HEK293 (cell line): Measurements from ENCODE around the gene PIWIL1.

ENCODE experiments used
- CTCF ChIA-PET: fragments of 350-600 bp; formaldehyde crosslinking; extraction: SDS; loops from one replicate; lab custom pipeline; 2021; ENCODE audit warnings: antibody characterized with exemption; lab: Yijun Ruan, JAX
- POLR2A ChIA-PET: fragments of 300-600 bp; formaldehyde crosslinking; extraction: SDS; loops from one replicate; lab custom pipeline; 2020; ENCODE audit warnings: antibody characterized with exemption, inconsistent platforms; lab: Yijun Ruan, JAX
- H3K27ac ChIP-seq: fragments of 200-500 bp; sonication (Bioruptor generic); 2 replicates; pipeline ENCODE4 v1.5.1; 2014; ENCODE audit warnings: low read depth, low read length, control low read depth, inconsistent platforms; ENCODE audit errors: extremely low read depth
- H3K36me3 ChIP-seq, 2 experiments: fragments of 200-500 bp in 1 of 2; sonication (Bioruptor generic) in 1 of 2; 1 replicate in 1 of 2; 2 replicates in 1 of 2; pipeline ENCODE4 v1.5.1; 2014 to 2017; ENCODE audit warnings: inconsistent platforms in 2 of 2, low read length in 2 of 2; ENCODE audit not compliant: control insufficient read depth in 2 of 2, insufficient read depth in 1 of 2
- H3K4me1 ChIP-seq: fragments of 200-500 bp; sonication (Bioruptor generic); 2 replicates; pipeline ENCODE4 v1.5.1; 2014; ENCODE audit warnings: mild to moderate bottlenecking, low read length, inconsistent platforms; ENCODE audit not compliant: control insufficient read depth, insufficient read depth
- H3K4me3 ChIP-seq: 2 replicates; pipeline ENCODE4 v1.5.1; 2011; ENCODE audit warnings: low read depth, mild to moderate bottlenecking, control low read depth, low read length, moderate library complexity
- H3K9me3 ChIP-seq: fragments of 200-500 bp; sonication (Bioruptor generic); 2 replicates; pipeline ENCODE4 v1.5.1; 2014; ENCODE audit warnings: low read depth, low read length, inconsistent platforms; ENCODE audit not compliant: control insufficient read depth, insufficient read depth
- KLF9 ChIP-seq: fragments of 450-650 bp; formaldehyde crosslinking; IDR thresholded peaks from 2 replicates; pipeline ENCODE4 v1.5.1; 2016; ENCODE audit warnings: missing biosample characterization, missing genetic modification characterization, low read depth
- ZIC2 ChIP-seq: fragments of 450-650 bp; formaldehyde crosslinking; IDR thresholded peaks from 2 replicates; pipeline ENCODE4 v1.5.1; 2016; ENCODE audit warnings: missing biosample characterization, missing genetic modification characterization
- ZNF121 ChIP-seq: fragments of 450-650 bp; formaldehyde crosslinking; IDR thresholded peaks from 2 replicates; pipeline ENCODE4 v1.5.1; 2016; ENCODE audit warnings: missing biosample characterization, missing genetic modification characterization
- ZNF157 ChIP-seq: fragments of 450-650 bp; formaldehyde crosslinking; IDR thresholded peaks from 2 replicates; pipeline ENCODE4 v1.5.1; 2016; ENCODE audit warnings: missing biosample characterization, missing genetic modification characterization
- ZNF214 ChIP-seq: fragments of 450-650 bp; formaldehyde crosslinking; IDR thresholded peaks from 2 replicates; pipeline ENCODE4 v1.5.1; 2017; ENCODE audit warnings: missing biosample characterization, mild to moderate bottlenecking, missing genetic modification characterization, borderline replicate concordance
- ZNF239 ChIP-seq: fragments of 450-650 bp; formaldehyde crosslinking; IDR thresholded peaks from 2 replicates; pipeline ENCODE4 v1.5.1; 2016; ENCODE audit warnings: missing biosample characterization, missing genetic modification characterization
- ZNF266 ChIP-seq: fragments of 450-650 bp; formaldehyde crosslinking; IDR thresholded peaks from 2 replicates; pipeline ENCODE4 v1.5.1; 2016; ENCODE audit warnings: missing biosample characterization, missing genetic modification characterization, low read depth
- ZNF335 ChIP-seq: fragments of 450-650 bp; formaldehyde crosslinking; conservative IDR thresholded peaks from 2 replicates; pipeline ENCODE4 v1.5.1; 2016; ENCODE audit warnings: missing biosample characterization, missing genetic modification characterization
- ZNF341 ChIP-seq: fragments of 450-650 bp; formaldehyde crosslinking; IDR thresholded peaks from 2 replicates; pipeline ENCODE4; 2016; ENCODE audit warnings: low read depth, missing biosample characterization, missing genetic modification characterization
- ZNF37A ChIP-seq: fragments of 450-650 bp; IDR thresholded peaks from 2 replicates; pipeline ENCODE4 v1.5.1; 2018; ENCODE audit warnings: missing biosample characterization, missing genetic modification characterization
- ZNF404 ChIP-seq: fragments of 450-650 bp; formaldehyde crosslinking; IDR thresholded peaks from 2 replicates; pipeline ENCODE4 v1.5.1; 2017; ENCODE audit warnings: missing biosample characterization, missing genetic modification characterization
- ZNF549 ChIP-seq: fragments of 450-650 bp; IDR thresholded peaks from 2 replicates; pipeline ENCODE4 v1.5.1; 2018; ENCODE audit warnings: missing biosample characterization, missing genetic modification characterization, mild to moderate bottlenecking, inconsistent platforms, moderate library complexity
- ZNF560 ChIP-seq: fragments of 450-650 bp; formaldehyde crosslinking; IDR thresholded peaks from 2 replicates; pipeline ENCODE4 v1.5.1; 2017; ENCODE audit warnings: missing biosample characterization, missing genetic modification characterization, borderline replicate concordance
- ZNF561 ChIP-seq: fragments of 450-650 bp; IDR thresholded peaks from 2 replicates; pipeline ENCODE4 v1.5.1; 2018; ENCODE audit warnings: missing biosample characterization, missing genetic modification characterization, borderline replicate concordance
- ZNF585B ChIP-seq: fragments of 450-650 bp; formaldehyde crosslinking; IDR thresholded peaks from 2 replicates; pipeline ENCODE4 v1.5.1; 2016; ENCODE audit warnings: missing biosample characterization, missing genetic modification characterization
- ZNF610 ChIP-seq: fragments of 450-650 bp; formaldehyde crosslinking; IDR thresholded peaks from 2 replicates; pipeline ENCODE4 v1.5.1; 2016; ENCODE audit warnings: missing biosample characterization, missing genetic modification characterization, borderline replicate concordance
- ZNF707 ChIP-seq: fragments of 450-650 bp; formaldehyde crosslinking; IDR thresholded peaks from 2 replicates; pipeline ENCODE4 v1.5.1; 2016; ENCODE audit warnings: missing biosample characterization, missing genetic modification characterization
- ZNF830 ChIP-seq: fragments of 450-650 bp; IDR thresholded peaks from 2 replicates; pipeline ENCODE4 v1.5.0; 2018; ENCODE audit warnings: missing biosample characterization, missing genetic modification characterization, low read depth, mild to moderate bottlenecking, moderate library complexity
- TF ChIP-seq, protein P1 (sequence below): fragments of 450-650 bp; IDR thresholded peaks from 2 replicates; pipeline ENCODE4 v1.5.1; 2018; ENCODE audit warnings: missing biosample characterization, mild to moderate bottlenecking, missing genetic modification characterization
- TF ChIP-seq, protein P2 (sequence below): fragments of 450-650 bp; formaldehyde crosslinking; IDR thresholded peaks from 2 replicates; pipeline ENCODE4 v1.5.1; 2016; ENCODE audit warnings: missing biosample characterization, missing genetic modification characterization

PIWIL1 gene

DNA sequence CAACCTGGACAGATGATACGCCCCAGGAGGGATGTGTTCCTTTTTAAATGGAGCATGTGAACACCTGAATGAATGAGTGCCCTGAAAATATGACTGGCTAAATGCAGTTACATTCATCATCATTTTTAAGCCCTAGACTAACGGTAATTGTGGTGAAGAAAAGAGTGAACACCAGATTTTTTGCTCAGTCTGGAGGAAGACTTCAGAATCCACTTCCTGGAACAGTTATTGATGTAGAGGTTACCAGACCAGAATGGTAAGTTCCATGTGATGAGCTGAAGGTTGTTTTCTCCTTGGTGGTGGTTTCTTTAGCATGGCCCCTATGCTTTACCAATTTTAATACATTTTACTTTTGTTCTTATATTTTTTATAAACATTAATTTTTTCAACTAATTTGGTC is 29.3 kb downstream of the PIWIL1 start (continued):
- TF ChIP-seq ZNF707 (tag by site-specific recombination), result no peak
- TF ChIP-seq ZNF335 (tag by site-specific recombination), result no peak
- TF ChIP-seq, protein P1, sequence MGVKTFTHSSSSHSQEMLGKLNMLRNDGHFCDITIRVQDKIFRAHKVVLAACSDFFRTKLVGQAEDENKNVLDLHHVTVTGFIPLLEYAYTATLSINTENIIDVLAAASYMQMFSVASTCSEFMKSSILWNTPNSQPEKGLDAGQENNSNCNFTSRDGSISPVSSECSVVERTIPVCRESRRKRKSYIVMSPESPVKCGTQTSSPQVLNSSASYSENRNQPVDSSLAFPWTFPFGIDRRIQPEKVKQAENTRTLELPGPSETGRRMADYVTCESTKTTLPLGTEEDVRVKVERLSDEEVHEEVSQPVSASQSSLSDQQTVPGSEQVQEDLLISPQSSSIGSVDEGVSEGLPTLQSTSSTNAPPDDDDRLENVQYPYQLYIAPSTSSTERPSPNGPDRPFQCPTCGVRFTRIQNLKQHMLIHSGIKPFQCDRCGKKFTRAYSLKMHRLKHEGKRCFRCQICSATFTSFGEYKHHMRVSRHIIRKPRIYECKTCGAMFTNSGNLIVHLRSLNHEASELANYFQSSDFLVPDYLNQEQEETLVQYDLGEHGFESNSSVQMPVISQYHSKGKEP, result no peak
- TF ChIP-seq ZNF157 (tag by site-specific recombination), result no peak

DNA sequence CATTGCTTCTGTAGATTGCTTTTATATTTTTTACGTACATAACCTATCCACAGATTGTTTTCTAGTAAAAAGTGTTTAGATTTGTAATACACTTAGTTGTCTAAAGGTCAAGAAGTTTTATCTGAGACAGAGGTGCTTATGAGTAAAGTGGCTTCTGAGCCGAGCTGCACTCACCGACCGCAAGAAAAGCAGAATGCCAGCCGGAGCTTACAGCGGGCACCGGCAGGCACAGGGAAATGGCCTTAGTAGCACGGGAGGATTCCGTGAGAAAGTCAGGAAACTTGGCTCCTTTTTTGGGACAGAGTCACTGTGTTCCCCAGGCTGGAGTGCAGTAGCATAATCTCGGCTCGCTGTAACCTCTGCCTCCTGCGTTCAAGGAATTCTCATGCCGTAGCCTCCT is 29.8 kb downstream of the PIWIL1 start:
- H3K4me1 ChIP-seq, result no peaks in the 10 kb centered on the region
- TF ChIP-seq, protein P2, sequence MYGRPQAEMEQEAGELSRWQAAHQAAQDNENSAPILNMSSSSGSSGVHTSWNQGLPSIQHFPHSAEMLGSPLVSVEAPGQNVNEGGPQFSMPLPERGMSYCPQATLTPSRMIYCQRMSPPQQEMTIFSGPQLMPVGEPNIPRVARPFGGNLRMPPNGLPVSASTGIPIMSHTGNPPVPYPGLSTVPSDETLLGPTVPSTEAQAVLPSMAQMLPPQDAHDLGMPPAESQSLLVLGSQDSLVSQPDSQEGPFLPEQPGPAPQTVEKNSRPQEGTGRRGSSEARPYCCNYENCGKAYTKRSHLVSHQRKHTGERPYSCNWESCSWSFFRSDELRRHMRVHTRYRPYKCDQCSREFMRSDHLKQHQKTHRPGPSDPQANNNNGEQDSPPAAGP, result no peak
- TF ChIP-seq ZNF266 (tag by site-specific recombination) (no peak), ZNF585B (tag by site-specific recombination) (no peak)
- no peaks in the 10 kb centered on the region for H3K9me3 ChIP-seq
- no peaks in the 10 kb centered on the region for H3K36me3 ChIP-seq
- ChIA-PET CTCF (no interaction called here), POLR2A (no interaction called here)
- no peak overlapping the region for H3K4me3 ChIP-seq
- no peak overlapping the region for H3K27ac ChIP-seq

DNA sequence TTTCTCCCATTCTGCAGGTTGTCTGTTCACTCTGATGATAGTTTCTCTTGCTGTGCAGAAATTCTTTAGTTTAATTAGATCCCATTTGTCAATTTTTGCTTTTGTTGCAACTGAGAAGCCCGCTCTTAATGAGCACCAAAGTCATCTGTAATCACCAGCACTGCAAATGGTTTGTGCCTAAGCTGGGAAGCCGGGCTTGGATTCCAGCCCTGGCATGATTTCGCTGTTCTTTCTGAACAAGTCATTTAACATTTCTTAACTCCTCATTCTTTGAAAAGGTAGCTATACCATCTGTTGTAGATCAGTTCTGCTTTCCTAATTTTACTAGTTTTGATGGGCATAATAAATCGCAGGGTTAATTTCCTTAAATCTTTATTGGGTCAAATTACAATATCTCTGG is 32.1 kb downstream of the PIWIL1 start:
- Histone ChIP-seq H3K27ac (no peak overlapping the region), H3K9me3 (no peaks in the 10 kb centered on the region), H3K4me1 (no peaks in the 10 kb centered on the region), H3K4me3 (no peak overlapping the region), H3K36me3 (no peaks in the 10 kb centered on the region)
- CTCF ChIA-PET, result no interaction called here
- POLR2A ChIA-PET, result no interaction called here
- no peak for TF ChIP-seq ZNF561
- TF ChIP-seq ZNF341 (tag by site-specific recombination), result no peak
- TF ChIP-seq ZNF610 (tag by site-specific recombination), result no peak

DNA sequence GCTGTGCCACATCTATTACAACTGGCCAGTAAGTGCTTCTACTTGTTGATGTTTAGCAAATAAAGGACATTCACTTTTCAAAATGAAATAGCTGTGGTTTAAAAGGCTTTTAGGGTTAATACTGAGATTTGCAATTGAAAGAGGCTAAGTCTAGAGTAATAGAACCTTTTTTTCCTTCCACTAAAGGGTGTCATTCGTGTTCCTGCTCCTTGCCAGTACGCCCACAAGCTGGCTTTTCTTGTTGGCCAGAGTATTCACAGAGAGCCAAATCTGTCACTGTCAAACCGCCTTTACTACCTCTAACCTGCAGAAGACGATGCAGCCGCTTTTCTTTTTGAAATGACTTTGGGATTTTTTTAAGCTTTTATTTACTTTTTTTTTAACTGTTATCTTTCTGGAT is 33.6 kb downstream of the PIWIL1 start:
- Histone ChIP-seq H3K27ac (no peak overlapping the region), H3K36me3 (no peaks in the 10 kb centered on the region), H3K9me3 (no peaks in the 10 kb centered on the region), H3K4me3 (no peak overlapping the region)
- POLR2A ChIA-PET, result no interaction called here
- TF ChIP-seq KLF9 (tag by site-specific recombination) (no peak), ZNF214 (no peak), ZNF121 (tag by site-specific recombination) (no peak), ZIC2 (tag by site-specific recombination) (no peak), ZNF404 (tag by site-specific recombination) (no peak), ZNF560 (tag by site-specific recombination) (no peak), ZNF239 (no peak), ZNF549 (no peak), ZNF37A (tag by site-specific recombination) (no peak), ZNF830 (tag by site-specific recombination) (no peak)
- TF ChIP-seq, all 188 proteins: peak for 0
- H3K4me1 ChIP-seq, result no peaks in the 10 kb centered on the region
- CTCF ChIA-PET, result interaction anchor here (1.2 kb wide), 1 partner anchor 733 kb away, joined by 3 read pairs; no protein-coding TSS in a partner anchor
